IMR-90 (cell line): Measurements from ENCODE around the gene CRACDL. TPM values are rescaled to one million over a fixed set of nuclear protein-coding genes. Genes with fewer than 3 reads are reported as not detected.

Source experiments
- ATAC-seq: fragments of 200-7000 bp; cut with Tn5 transposase; 2 replicates; pipeline ENCODE4 v1.9.1; 2020; ENCODE audit warnings: low read depth, mild to moderate bottlenecking, moderate library complexity
- BruUV-seq: library from RNA; stranded (reverse); fragments of 400-500 nt; replicated peaks from 2 replicates; lab custom pipeline; 2021; lab: Mats Ljungman, UMichigan
- CTCF ChIA-PET: fragments of 300-600 bp; formaldehyde crosslinking; extraction: SDS; loops from one replicate; lab custom pipeline; 2021; ENCODE audit warnings: antibody characterized with exemption; lab: Yijun Ruan, JAX
- POLR2A ChIA-PET: fragments of 300-600 bp; sonication (Branson Sonifier 250); formaldehyde crosslinking; loops from one replicate; lab custom pipeline; 2022; ENCODE audit warnings: antibody characterized with exemption; ENCODE audit not compliant: unreplicated experiment; lab: Charles Lee
- DNase-seq: peaks from one replicate; pipeline ENCODE4 v3.0.0; 2013
- H2AFZ ChIP-seq: replicated peaks from 2 replicates; pipeline ENCODE3; 2013; ENCODE audit warnings: low read length, mild to moderate bottlenecking; ENCODE audit not compliant: poor library complexity
- H2AK5ac ChIP-seq: 2 replicates; pipeline ENCODE4 v1.6.1; 2013; ENCODE audit warnings: low read depth, low read length, inconsistent platforms
- H2AK9ac ChIP-seq: replicated peaks from 2 replicates; pipeline ENCODE3; 2013; ENCODE audit warnings: mild to moderate bottlenecking, low read depth, low read length, moderate library complexity; ENCODE audit not compliant: poor library complexity
- H2BK120ac ChIP-seq: 2 replicates; pipeline ENCODE4 v1.6.1; 2013; ENCODE audit warnings: low read depth, low read length, inconsistent platforms
- H2BK15ac ChIP-seq: 3 replicates; pipeline ENCODE4 v1.6.1; 2013; ENCODE audit warnings: low read depth, low read length, inconsistent platforms
- H2BK20ac ChIP-seq: 2 replicates; pipeline ENCODE4 v1.6.1; 2013; ENCODE audit warnings: low read depth, mild to moderate bottlenecking, inconsistent platforms, low read length, moderate library complexity
- H2BK5ac ChIP-seq: 2 replicates; pipeline ENCODE4 v1.6.1; 2013; ENCODE audit warnings: mild to moderate bottlenecking, low read depth, low read length, inconsistent platforms; ENCODE audit not compliant: poor library complexity, severe bottlenecking
- H3K14ac ChIP-seq: replicated peaks from 2 replicates; pipeline ENCODE4 v1.6.1; 2013; ENCODE audit warnings: low read depth, low read length, inconsistent platforms
- H3K18ac ChIP-seq: 2 replicates; pipeline ENCODE4 v1.6.1; 2013; ENCODE audit warnings: low read depth, low read length, control low read depth
- H3K23ac ChIP-seq: 2 replicates; pipeline ENCODE4 v1.6.1; 2013; ENCODE audit warnings: low read depth, low read length, inconsistent platforms
- H3K27ac ChIP-seq: 2 replicates; pipeline ENCODE4 v1.5.1; 2013; ENCODE audit warnings: mild to moderate bottlenecking, control low read depth, low read length; ENCODE audit not compliant: insufficient read depth
- H3K27me3 ChIP-seq: 2 replicates; pipeline ENCODE4 v1.6.1; 2013; ENCODE audit warnings: low read length; ENCODE audit not compliant: control insufficient read depth, insufficient read depth
- H3K36me3 ChIP-seq: 2 replicates; pipeline ENCODE4 v1.6.1; 2013; ENCODE audit warnings: low read length, mixed read lengths; ENCODE audit not compliant: control insufficient read depth, insufficient read depth
- H3K4ac ChIP-seq: 2 replicates; pipeline ENCODE4 v1.6.1; 2013; ENCODE audit warnings: low read depth, low read length, inconsistent platforms
- H3K4me1 ChIP-seq: 2 replicates; pipeline ENCODE4 v1.6.1; 2013; ENCODE audit warnings: low read length, mixed read lengths; ENCODE audit not compliant: control insufficient read depth, insufficient read depth
- H3K4me2 ChIP-seq: 2 replicates; pipeline ENCODE4 v1.6.1; 2013; ENCODE audit warnings: low read depth, mild to moderate bottlenecking, control low read depth, low read length, moderate library complexity
- H3K4me3 ChIP-seq: 2 replicates; pipeline ENCODE4 v1.5.1; 2013; ENCODE audit warnings: low read depth, mild to moderate bottlenecking, control low read depth, low read length, moderate library complexity; ENCODE audit not compliant: insufficient read depth
- H3K56ac ChIP-seq: 2 replicates; pipeline ENCODE4 v1.6.1; 2013; ENCODE audit warnings: low read length, inconsistent platforms; ENCODE audit not compliant: insufficient read depth; ENCODE audit errors: extremely low read depth
- H3K79me1 ChIP-seq, 2 experiments: 2 replicates each; pipeline ENCODE4 v1.6.1; 2013; ENCODE audit warnings: low read length in 2 of 2, inconsistent platforms in 1 of 2, low read depth in 1 of 2
- H3K9ac ChIP-seq: 2 replicates; pipeline ENCODE4 v1.6.1; 2013; ENCODE audit warnings: low read depth, low read length, control low read depth
- H3K9me1 ChIP-seq: 2 replicates; pipeline ENCODE4 v1.6.1; 2013; ENCODE audit warnings: low read length, inconsistent platforms; ENCODE audit not compliant: insufficient read depth
- H3K9me3 ChIP-seq: 2 replicates; pipeline ENCODE4 v1.6.1; 2013; ENCODE audit warnings: low read length; ENCODE audit not compliant: control insufficient read depth, insufficient read depth
- H4K20me1 ChIP-seq: 2 replicates; pipeline ENCODE4 v1.6.1; 2013; ENCODE audit warnings: low read length, inconsistent platforms; ENCODE audit not compliant: insufficient read depth
- H4K5ac ChIP-seq: 2 replicates; pipeline ENCODE4 v1.6.1; 2013; ENCODE audit warnings: mild to moderate bottlenecking, low read depth, low read length, control low read depth
- H4K8ac ChIP-seq, 2 experiments: 2 replicates each; pipeline ENCODE4 v1.6.1; 2013; ENCODE audit warnings: low read depth in 2 of 2, low read length in 2 of 2, control low read depth in 1 of 2, inconsistent platforms in 1 of 2
- H4K91ac ChIP-seq: 2 replicates; pipeline ENCODE4 v1.6.1; 2013; ENCODE audit warnings: low read depth, low read length, inconsistent platforms; ENCODE audit not compliant: insufficient read depth
- BHLHE40 ChIP-seq: fragments of 150-350 bp; IDR thresholded peaks from 2 replicates; pipeline ENCODE4 v1.6.1; 2016; ENCODE audit warnings: mild to moderate bottlenecking, low read depth, low read length
- CHD1 ChIP-seq: IDR thresholded peaks from 2 replicates; pipeline ENCODE4 v1.6.1; 2012; ENCODE audit warnings: low read depth, low read length, improper control_type of control experiment
- FOS ChIP-seq: fragments of 150-350 bp; IDR thresholded peaks from 2 replicates; pipeline ENCODE4 v1.6.1; 2016; ENCODE audit warnings: low read depth, low read length
- MAFK ChIP-seq: IDR thresholded peaks from 2 replicates; pipeline ENCODE4 v1.6.1; 2012; ENCODE audit warnings: low read depth, low read length, improper control_type of control experiment
- MAZ ChIP-seq: IDR thresholded peaks from 2 replicates; pipeline ENCODE4 v1.6.1; 2012; ENCODE audit warnings: low read depth, mild to moderate bottlenecking, low read length, improper control_type of control experiment, moderate library complexity, borderline replicate concordance
- RAD21 ChIP-seq: IDR thresholded peaks from 2 replicates; pipeline ENCODE4 v1.6.1; 2012; ENCODE audit warnings: low read length, improper control_type of control experiment
- RCOR1 ChIP-seq: IDR thresholded peaks from 2 replicates; pipeline ENCODE4 v1.6.1; 2012; ENCODE audit warnings: mild to moderate bottlenecking, low read length, improper control_type of control experiment; ENCODE audit not compliant: insufficient replicate concordance
- RFX5 ChIP-seq: IDR thresholded peaks from 2 replicates; pipeline ENCODE4 v1.8.0; 2012; ENCODE audit warnings: low read depth, mild to moderate bottlenecking, low read length, moderate library complexity
- SMC3 ChIP-seq: fragments of 150-350 bp; IDR thresholded peaks from 2 replicates; pipeline ENCODE4 v1.6.1; 2016; ENCODE audit warnings: low read depth, mild to moderate bottlenecking, antibody characterized with exemption, low read length, moderate library complexity
- USF2 ChIP-seq: fragments of 150-350 bp; IDR thresholded peaks from 2 replicates; pipeline ENCODE4 v1.6.1; 2017; ENCODE audit warnings: mild to moderate bottlenecking, antibody characterized with exemption, low read length, low read depth
- WGBS, 2 experiments: methylation state at CpG; one replicate each; pipeline versions ENCODE4 v1.1.5 to v1.1.7; 2013; ENCODE audit warnings: missing lambda C conversion rate in 2 of 2; ENCODE audit not compliant: insufficient read length in 1 of 2; ENCODE audit errors: extremely low coverage in 2 of 2; 5-methylcytosine and 5-hydroxymethylcytosine counted together
- dilution Hi-C: fragments of 300-500 bp; cut with HindIII; formaldehyde crosslinking; loops from one replicate; pipeline ENCODE4 v1.14.3; 2018; ENCODE audit warnings: low sequenced_read_pairs; ENCODE audit not compliant: unreplicated experiment
- in situ Hi-C: fragments of 300-500 bp; cut with MboI; formaldehyde crosslinking; loops from 3 replicates; pipeline ENCODE4 v1.14.3; 2019; ENCODE audit warnings: low sequenced_read_pairs, inconsistent platforms, mixed read lengths
- intact Hi-C: fragments of 100-400 bp; cut with micrococcal nuclease; formaldehyde crosslinking; loops from 2 replicates; pipeline ENCODE4 v1.10.0; 2022
- polyA plus RNA-seq, 3 experiments: library from polyadenylated mRNA; depleted of rRNA; stranded (reverse); fragments of >200 nt; gene quantifications; 2 replicates each; pipeline ENCODE4 v1.2.3, GENCODE V29; 2012; ENCODE audit warnings: low replicate concordance in 1 of 3
- total RNA-seq: library from RNA; depleted of rRNA; stranded (reverse); fragments of >200 nt; gene quantifications from 2 replicates; pipeline ENCODE4 v1.2.3, GENCODE V29; 2012
- TF ChIP-seq, protein P1 (sequence below): conservative IDR thresholded peaks from 2 replicates; pipeline ENCODE4 v1.5.1; 2012; ENCODE audit warnings: mild to moderate bottlenecking, low read depth, low read length, improper control_type of control experiment

The CRACDL gene
- total and polyA plus RNA-seq, 2 of the 4 experiments (the other 2 are of a cell fraction) = not detected

DNA sequence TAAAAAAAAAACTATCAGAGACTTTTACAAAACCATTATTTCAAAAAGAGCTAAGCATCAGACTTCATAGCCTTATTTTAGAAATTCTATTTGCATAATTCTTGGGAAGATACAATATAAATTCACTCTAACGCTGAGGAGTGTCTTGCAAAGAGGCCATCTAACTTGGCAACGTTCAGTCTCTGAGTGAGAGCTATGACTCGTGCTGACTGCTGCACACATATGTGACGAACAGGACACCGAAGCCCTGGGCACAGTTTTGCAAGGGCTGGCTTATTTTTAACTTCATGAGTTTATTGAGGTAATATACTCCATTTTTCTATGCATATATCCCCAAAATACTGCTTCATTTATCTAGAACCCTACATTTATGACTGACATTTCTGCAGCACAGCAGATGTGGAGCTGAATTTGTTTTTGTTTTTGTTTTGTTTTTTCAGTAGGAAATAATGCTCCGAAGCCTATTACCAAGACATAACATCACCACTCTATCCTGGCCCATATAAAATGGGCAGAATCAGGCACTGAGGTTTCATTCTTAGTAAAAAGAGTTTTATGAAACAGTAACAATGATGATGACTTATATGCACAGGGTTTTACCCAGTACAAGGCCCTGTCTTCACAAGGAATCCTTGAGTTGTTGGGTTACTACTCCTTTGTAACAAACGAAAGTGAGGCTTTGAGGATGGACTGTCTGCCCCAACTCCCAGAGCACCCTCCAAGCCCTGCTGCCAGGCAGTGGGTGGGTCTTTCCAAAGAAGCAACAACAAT, 68.3 kb downstream of the CRACDL start:
- in situ Hi-C loops = no loop called here
- DNase-seq = peak; percentile 33
- no peak for ATAC-seq
- Histone ChIP-seq H3K4ac (no peak overlapping the region), H2BK20ac (no peak overlapping the region), H2AFZ (no peak overlapping the region), H2BK5ac (no peak overlapping the region), H3K9me1 (no peaks in the 10 kb centered on the region), H3K79me1 (no peaks in the 10 kb centered on the region), H3K56ac (no peak overlapping the region), H3K4me2 (no peak overlapping the region), H3K4me3 (no peak overlapping the region), H3K23ac (no peak overlapping the region), H3K9ac (no peak overlapping the region), H4K91ac (no peak overlapping the region), H4K8ac (no peak overlapping the region), H4K5ac (no peak overlapping the region), H2BK15ac (no peak overlapping the region), H3K36me3 (no peaks in the 10 kb centered on the region), H4K20me1 (no peaks in the 10 kb centered on the region), H2AK5ac (no peak overlapping the region), H3K27ac (no peak overlapping the region), H3K9me3 (no peaks in the 10 kb centered on the region), H3K14ac (no peak overlapping the region), H2BK120ac (no peak overlapping the region), H2AK9ac (no peak overlapping the region), H3K4me1 (peaks cover 1% of the 10 kb centered on the region; the same call in 1 of the 2 replicates), H3K18ac (no peak overlapping the region), H3K27me3 (peaks cover 3% of the 10 kb centered on the region)
- BruUV-seq = no TSS peak
- WGBS, 2 experiments = no CpG with 5 or more reads among the region's 7 CpGs
- dilution Hi-C loops = no loop called here
- TF ChIP-seq USF2 (no peak), MAZ (no peak), SMC3 (no peak), BHLHE40 (no peak), RAD21 (no peak), RFX5 (no peak), RCOR1 (no peak), FOS (no peak), MAFK (no peak), CHD1 (no peak)
- TF ChIP-seq, protein P1, sequence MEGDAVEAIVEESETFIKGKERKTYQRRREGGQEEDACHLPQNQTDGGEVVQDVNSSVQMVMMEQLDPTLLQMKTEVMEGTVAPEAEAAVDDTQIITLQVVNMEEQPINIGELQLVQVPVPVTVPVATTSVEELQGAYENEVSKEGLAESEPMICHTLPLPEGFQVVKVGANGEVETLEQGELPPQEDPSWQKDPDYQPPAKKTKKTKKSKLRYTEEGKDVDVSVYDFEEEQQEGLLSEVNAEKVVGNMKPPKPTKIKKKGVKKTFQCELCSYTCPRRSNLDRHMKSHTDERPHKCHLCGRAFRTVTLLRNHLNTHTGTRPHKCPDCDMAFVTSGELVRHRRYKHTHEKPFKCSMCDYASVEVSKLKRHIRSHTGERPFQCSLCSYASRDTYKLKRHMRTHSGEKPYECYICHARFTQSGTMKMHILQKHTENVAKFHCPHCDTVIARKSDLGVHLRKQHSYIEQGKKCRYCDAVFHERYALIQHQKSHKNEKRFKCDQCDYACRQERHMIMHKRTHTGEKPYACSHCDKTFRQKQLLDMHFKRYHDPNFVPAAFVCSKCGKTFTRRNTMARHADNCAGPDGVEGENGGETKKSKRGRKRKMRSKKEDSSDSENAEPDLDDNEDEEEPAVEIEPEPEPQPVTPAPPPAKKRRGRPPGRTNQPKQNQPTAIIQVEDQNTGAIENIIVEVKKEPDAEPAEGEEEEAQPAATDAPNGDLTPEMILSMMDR = no peak
- ChIA-PET POLR2A (no interaction called here), CTCF (interaction anchor here (0.6 to 0.7 kb wide), 2 partner anchors 12 to 199 kb away, joined by 3 read pairs; no protein-coding TSS in a partner anchor)
- intact Hi-C loops = no loop called here
